HL-60 (cell line): Measurements from ENCODE around the gene E2F4.

Experiments
- CTCF ChIP-seq: IDR thresholded peaks from one replicate; pipeline ENCODE4 v1.5.1; 2011; ENCODE audit warnings: low read length, control low read depth, inconsistent platforms; ENCODE audit not compliant: insufficient read depth
- GABPA ChIP-seq: IDR thresholded peaks from 2 replicates; pipeline ENCODE4 v1.6.1; 2012; ENCODE audit warnings: low read depth

GRCh38 chr16:67209565-67209964 is 17.6 kb downstream of the E2F4 start:
- TF ChIP-seq GABPA (no peak), CTCF (no peak)
